ENCODE results near the gene NOLC1.

The NOLC1 gene

DNA sequence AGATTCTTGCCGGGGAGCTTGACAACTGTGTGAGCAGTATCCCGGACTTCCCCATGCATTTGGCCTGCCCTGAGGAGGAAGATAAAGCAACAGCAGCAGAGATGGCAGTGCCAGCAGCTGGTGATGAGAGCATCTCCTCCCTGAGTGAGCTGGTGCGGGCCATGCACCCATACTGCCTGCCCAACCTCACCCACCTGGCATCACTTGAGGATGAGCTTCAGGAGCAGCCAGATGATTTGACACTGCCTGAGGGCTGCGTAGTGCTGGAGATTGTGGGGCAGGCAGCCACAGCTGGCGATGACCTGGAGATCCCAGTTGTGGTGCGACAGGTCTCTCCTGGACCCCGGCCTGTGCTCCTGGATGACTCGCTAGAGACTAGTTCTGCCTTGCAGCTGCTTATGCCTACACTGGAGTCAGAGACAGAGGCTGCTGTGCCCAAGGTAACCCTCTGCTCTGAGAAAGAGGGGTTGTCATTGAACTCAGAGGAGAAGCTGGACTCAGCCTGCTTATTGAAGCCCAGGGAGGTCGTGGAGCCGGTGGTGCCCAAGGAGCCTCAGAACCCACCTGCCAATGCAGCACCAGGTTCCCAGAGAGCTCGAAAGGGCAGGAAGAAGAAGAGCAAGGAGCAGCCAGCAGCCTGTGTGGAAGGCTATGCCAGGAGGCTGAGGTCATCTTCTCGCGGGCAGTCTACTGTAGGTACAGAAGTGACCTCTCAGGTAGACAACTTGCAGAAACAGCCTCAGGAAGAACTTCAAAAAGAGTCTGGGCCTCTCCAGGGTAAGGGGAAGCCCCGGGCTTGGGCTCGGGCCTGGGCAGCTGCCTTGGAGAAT is 12.7 kb upstream of the NOLC1 start:
- Histone ChIP-seq H3K4me3 (ENCODE audit: low read depth in 1 of 2, low read length in 1 of 2) (no peak overlapping the region), H3K36me3 (peaks cover 41% of the 10 kb centered on the region), H3K27me3 (no peaks in the 10 kb centered on the region), H3K27ac (no peak overlapping the region), H3K4me1 (ENCODE audit: control insufficient read depth in 1 of 2, insufficient read depth in 1 of 2, low read depth in 1 of 2, low read length in 1 of 2) (peaks cover 0 to 1% of the 10 kb centered on the region in 2 experiments), H3K9me3 (no peaks in the 10 kb centered on the region)
- TF ChIP-seq CTCF (IDR thresholded peaks at IDR 0.05) = no peak

DNA sequence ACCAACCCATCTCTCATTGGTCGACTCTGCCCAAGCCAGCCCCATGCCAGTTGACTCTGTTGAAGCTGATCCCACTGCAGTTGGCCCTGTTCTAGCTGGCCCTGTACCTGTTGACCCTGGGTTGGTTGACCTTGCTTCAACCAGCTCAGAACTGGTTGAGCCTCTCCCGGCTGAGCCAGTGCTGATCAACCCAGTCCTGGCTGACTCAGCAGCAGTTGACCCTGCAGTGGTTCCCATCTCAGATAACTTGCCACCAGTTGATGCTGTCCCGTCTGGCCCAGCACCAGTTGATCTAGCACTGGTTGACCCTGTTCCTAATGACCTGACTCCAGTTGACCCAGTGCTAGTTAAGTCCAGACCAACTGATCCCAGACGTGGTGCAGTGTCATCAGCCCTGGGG is 12.0 kb upstream of the NOLC1 start:
- Histone ChIP-seq H3K9me3 (no peaks in the 10 kb centered on the region), H3K4me1 (ENCODE audit: control insufficient read depth in 1 of 2, insufficient read depth in 1 of 2, low read depth in 1 of 2, low read length in 1 of 2) (no peaks in the 10 kb centered on the region), H3K27me3 (no peaks in the 10 kb centered on the region), H3K36me3 (peaks cover 46% of the 10 kb centered on the region), H3K4me3 (ENCODE audit: low read depth in 1 of 2, low read length in 1 of 2) (no peak overlapping the region), H3K27ac (no peak overlapping the region)
- no peak for TF ChIP-seq CTCF (IDR thresholded peaks at IDR 0.05)

DNA sequence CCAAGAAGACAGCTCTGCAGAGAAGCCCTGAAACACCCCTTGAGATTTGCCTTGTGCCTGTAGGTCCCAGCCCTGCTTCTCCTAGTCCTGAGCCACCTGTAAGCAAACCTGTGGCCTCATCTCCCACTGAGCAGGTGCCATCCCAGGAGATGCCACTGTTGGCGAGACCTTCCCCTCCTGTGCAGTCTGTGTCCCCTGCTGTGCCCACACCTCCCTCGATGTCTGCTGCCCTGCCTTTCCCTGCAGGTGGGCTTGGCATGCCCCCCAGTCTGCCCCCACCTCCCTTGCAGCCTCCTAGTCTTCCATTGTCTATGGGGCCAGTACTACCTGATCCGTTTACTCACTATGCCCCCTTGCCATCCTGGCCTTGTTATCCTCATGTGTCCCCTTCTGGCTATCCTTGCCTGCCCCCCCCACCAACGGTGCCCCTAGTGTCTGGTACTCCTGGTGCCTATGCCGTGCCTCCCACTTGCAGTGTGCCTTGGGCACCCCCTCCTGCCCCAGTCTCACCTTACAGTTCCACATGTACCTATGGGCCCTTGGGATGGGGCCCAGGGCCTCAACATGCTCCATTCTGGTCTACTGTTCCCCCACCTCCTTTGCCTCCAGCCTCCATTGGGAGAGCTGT is 11.2 kb upstream of the NOLC1 start:
- Histone ChIP-seq H3K9me3 (no peaks in the 10 kb centered on the region), H3K4me1 (ENCODE audit: control insufficient read depth in 1 of 2, insufficient read depth in 1 of 2, low read depth in 1 of 2, low read length in 1 of 2) (no peaks in the 10 kb centered on the region), H3K4me3 (ENCODE audit: low read depth in 1 of 2, low read length in 1 of 2) (no peak overlapping the region), H3K36me3 (peaks cover 46% of the 10 kb centered on the region), H3K27ac (no peak overlapping the region), H3K27me3 (no peaks in the 10 kb centered on the region)
- no peak for TF ChIP-seq CTCF (IDR thresholded peaks at IDR 0.05)

GRCh38 chr10:102141583-102142107 is 10.5 kb upstream of the NOLC1 start:
- H3K4me3 ChIP-seq (ENCODE audit: low read depth in 1 of 2, low read length in 1 of 2) = no peak overlapping the region
- H3K4me1 ChIP-seq (ENCODE audit: control insufficient read depth in 1 of 2, insufficient read depth in 1 of 2, low read depth in 1 of 2, low read length in 1 of 2) = no peaks in the 10 kb centered on the region
- peaks cover 46% of the 10 kb centered on the region for H3K36me3 ChIP-seq
- H3K27ac ChIP-seq = no peak overlapping the region
- H3K9me3 ChIP-seq = no peaks in the 10 kb centered on the region
- TF ChIP-seq CTCF (IDR thresholded peaks at IDR 0.05) = no peak
- no peaks in the 10 kb centered on the region for H3K27me3 ChIP-seq

DNA sequence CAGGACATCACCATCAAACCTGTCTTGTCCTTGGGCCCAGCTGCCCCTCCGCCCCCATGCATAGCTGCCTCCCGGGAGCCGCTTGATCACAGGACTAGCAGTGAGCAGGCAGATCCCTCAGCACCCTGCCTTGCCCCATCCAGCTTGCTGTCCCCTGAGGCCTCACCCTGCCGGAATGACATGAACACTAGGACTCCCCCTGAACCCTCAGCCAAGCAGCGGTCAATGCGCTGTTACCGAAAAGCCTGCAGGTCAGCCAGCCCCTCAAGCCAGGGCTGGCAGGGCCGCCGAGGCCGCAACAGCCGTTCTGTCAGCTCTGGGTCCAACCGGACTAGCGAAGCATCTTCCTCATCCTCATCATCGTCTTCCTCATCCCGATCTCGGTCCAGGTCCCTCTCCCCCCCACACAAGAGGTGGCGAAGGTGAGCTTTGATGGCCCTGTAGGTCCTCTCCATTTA is 5.2 kb upstream of the NOLC1 start:
- H3K9me3 ChIP-seq = no peaks in the 10 kb centered on the region
- H3K4me1 ChIP-seq (ENCODE audit: control insufficient read depth in 1 of 2, insufficient read depth in 1 of 2, low read depth in 1 of 2, low read length in 1 of 2) = peaks cover 0 to 6% of the 10 kb centered on the region in 2 experiments
- H3K27ac ChIP-seq = no peak overlapping the region
- H3K27me3 ChIP-seq = no peaks in the 10 kb centered on the region
- H3K4me3 ChIP-seq (ENCODE audit: low read depth in 1 of 2, low read length in 1 of 2) = no peak overlapping the region
- H3K36me3 ChIP-seq = peaks cover 20% of the 10 kb centered on the region
- TF ChIP-seq CTCF (IDR thresholded peaks at IDR 0.05) = no peak
